Neutrophil (primary cell): ENCODE measurements around the gene TNXB.

Experiments used
- H3K27ac ChIP-seq: fragments of 200-600 bp; sonication (generic); 2 replicates; pipeline ENCODE4 v1.5.1; 2016; ENCODE audit warnings: mild to moderate bottlenecking, moderate library complexity
- H3K27me3 ChIP-seq: fragments of 200-600 bp; sonication (generic); 2 replicates; pipeline ENCODE4 v1.6.0; 2016; ENCODE audit warnings: mild to moderate bottlenecking
- H3K36me3 ChIP-seq: fragments of 200-600 bp; sonication (generic); 2 replicates; pipeline ENCODE4 v1.5.1; 2017
- H3K4me1 ChIP-seq, 2 experiments: fragments of 200-600 bp in 1 of 2; sonication (generic) in 1 of 2; 1 replicate in 1 of 2; 2 replicates in 1 of 2; pipeline versions ENCODE4 v1.5.1 to v1.6.1; 2013 to 2016; ENCODE audit warnings: low read depth in 1 of 2, low read length in 1 of 2, mild to moderate bottlenecking in 1 of 2, moderate library complexity in 1 of 2; ENCODE audit not compliant: control insufficient read depth in 1 of 2, insufficient read depth in 1 of 2
- H3K4me3 ChIP-seq, 2 experiments: fragments of 200-600 bp in 1 of 2; sonication (generic) in 1 of 2; 1 replicate in 1 of 2; 2 replicates in 1 of 2; pipeline ENCODE4 v1.5.1; 2013 to 2016; ENCODE audit warnings: low read depth in 1 of 2, low read length in 1 of 2, mild to moderate bottlenecking in 1 of 2, moderate library complexity in 1 of 2
- H3K9me3 ChIP-seq: fragments of 200-600 bp; sonication (generic); 2 replicates; pipeline ENCODE4 v1.5.1; 2016
- CTCF ChIP-seq: fragments of 200-600 bp; sonication (generic); IDR thresholded peaks from 2 replicates; pipeline ENCODE4 v1.5.1; 2016; ENCODE audit warnings: antibody characterized with exemption

TNXB gene

GRCh38 chr6:32088487-32089049 lies 20.6 kb downstream of the TNXB start:
- Histone ChIP-seq H3K4me1 (no peaks in the 10 kb centered on the region), H3K4me3 (no peak overlapping the region), H3K27ac (no peak overlapping the region), H3K27me3 (peaks cover 89% of the 10 kb centered on the region), H3K9me3 (no peaks in the 10 kb centered on the region), H3K36me3 (no peaks in the 10 kb centered on the region)
- TF ChIP-seq CTCF: no peak

DNA sequence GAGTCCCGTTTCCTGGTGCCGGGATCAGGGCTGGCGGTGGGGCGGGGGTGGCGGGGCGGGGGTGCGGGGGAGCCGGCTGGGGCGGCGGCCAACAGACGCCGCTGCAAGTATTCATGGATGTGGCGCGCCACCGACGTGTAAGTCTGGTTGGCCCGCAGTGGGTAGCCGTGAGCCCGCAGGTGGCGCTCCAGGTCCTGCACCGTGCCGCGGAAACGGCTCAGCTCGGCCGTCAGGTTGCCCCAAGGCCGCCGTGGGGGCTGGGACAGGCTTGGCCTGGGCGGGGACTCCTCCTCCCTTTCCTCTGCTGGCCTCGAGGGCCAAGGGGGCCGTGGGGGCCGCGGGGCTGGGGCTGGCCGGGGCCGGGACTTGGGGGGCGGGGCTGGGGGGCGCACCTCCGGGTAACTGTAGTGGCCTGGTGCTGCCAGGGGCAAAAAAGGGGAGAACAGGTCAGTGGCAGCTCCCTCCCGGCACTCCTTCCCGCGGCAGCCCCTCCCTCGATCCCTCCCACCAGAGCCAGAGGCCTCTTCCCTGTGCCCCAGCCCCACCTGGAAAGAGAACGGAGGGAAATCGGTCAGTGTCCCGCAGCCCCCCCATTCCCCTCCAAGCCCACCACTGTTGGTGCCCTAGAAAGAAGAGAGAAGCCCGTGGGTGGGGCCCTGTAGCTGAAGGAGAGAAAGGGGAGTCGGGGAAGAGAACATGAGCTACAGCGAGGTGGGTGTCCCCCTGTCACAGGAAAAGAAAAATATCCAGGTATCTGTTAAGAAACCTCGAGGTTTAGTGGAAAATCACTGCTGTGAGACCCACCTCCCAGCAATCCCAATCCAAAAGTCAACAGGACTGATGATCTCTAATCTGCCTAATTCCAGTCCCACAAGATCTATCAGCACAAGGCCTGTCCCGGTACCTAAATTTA lies 21.3 kb downstream of the TNXB start:
- Histone ChIP-seq H3K4me1 (no peaks in the 10 kb centered on the region), H3K36me3 (no peaks in the 10 kb centered on the region), H3K27me3 (peaks cover 86% of the 10 kb centered on the region), H3K27ac (no peak overlapping the region), H3K9me3 (no peaks in the 10 kb centered on the region), H3K4me3 (no peak overlapping the region)
- TF ChIP-seq CTCF: no peak

DNA sequence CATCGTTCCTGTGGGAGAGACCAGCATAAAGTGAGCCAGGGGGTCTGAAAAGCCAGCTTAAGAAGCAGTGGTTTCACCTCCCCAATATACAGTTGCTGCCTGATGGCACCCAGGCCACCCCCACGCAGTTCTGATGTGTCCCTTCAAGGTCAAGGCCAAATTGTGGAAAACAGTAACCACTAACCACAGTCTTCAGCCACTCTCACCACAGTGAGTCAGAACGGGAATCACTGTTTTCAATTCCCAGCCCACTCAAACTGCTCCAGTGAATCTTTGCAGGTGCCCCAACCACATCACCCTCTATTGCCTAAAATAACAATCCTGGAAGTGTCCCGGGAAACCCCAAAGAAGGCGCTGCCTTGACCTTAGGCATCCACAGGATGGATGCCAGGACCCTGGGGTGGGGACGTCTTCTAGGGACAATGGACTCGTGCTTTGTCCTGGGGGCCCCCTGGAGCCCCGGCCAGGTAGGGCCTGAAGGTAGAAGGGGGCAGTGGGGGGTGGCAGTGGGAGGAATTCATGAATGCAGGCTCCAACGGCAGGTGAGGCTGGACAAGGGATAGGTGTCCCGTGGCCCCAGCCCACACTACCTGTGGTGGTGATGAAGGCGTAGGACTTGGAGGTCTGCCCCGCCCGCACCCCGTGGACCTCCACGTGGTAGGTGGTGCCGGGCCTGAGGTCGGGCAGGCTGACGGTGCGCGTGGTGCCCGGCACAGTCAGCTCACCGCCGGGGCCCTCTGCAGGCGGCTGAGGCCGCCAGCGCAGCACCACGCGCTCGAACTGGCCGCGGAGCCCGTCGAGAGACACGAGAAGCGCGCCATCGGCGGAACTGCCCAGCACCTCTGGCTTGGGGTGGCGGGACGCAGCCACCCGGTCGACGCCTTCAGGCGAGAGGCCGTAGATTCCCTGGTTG lies 22.2 kb downstream of the TNXB start:
- H3K4me1 ChIP-seq: no peaks in the 10 kb centered on the region
- H3K27me3 ChIP-seq: peaks cover 78% of the 10 kb centered on the region

GRCh38 chr6:32085759-32086459 lies 23.2 kb downstream of the TNXB start:
- peaks cover 69% of the 10 kb centered on the region for H3K27me3 ChIP-seq
- TF ChIP-seq CTCF: no peak
- no peaks in the 10 kb centered on the region for H3K4me1 ChIP-seq
- no peaks in the 10 kb centered on the region for H3K36me3 ChIP-seq
- no peak overlapping the region for H3K27ac ChIP-seq
- no peak overlapping the region for H3K4me3 ChIP-seq
- no peaks in the 10 kb centered on the region for H3K9me3 ChIP-seq

More for the DNA sequence above, 22.2 kb downstream of the TNXB start:
- H3K9me3 ChIP-seq: no peaks in the 10 kb centered on the region
- H3K4me3 ChIP-seq: no peak overlapping the region
- H3K36me3 ChIP-seq: no peaks in the 10 kb centered on the region
- H3K27ac ChIP-seq: no peak overlapping the region
- TF ChIP-seq CTCF: no peak

GRCh38 chr6:32084780-32085179 lies 24.4 kb downstream of the TNXB start:
- no peaks in the 10 kb centered on the region for H3K36me3 ChIP-seq
- no peaks in the 10 kb centered on the region for H3K9me3 ChIP-seq
- no peak overlapping the region for H3K27ac ChIP-seq
- TF ChIP-seq CTCF: no peak
- H3K27me3 ChIP-seq: peaks cover 58% of the 10 kb centered on the region
- no peaks in the 10 kb centered on the region for H3K4me1 ChIP-seq
- H3K4me3 ChIP-seq: no peak overlapping the region
